ENCODE results near the gene FAM229A. TPM values are rescaled to one million over a fixed set of nuclear protein-coding genes. Genes with fewer than 3 reads are reported as not detected.

Gene FAM229A
- total and polyA plus RNA-seq, 4 donors: 1.6 to 3.3 (median 2.1) TPM

GRCh38 chr1:32311709-32312393 is 50.4 kb downstream of the FAM229A start (continued):
- TF ChIP-seq CTCF (IDR thresholded peaks at IDR 0.05; ENCODE audit: low read depth, low read length, missing input control) (no peak), ZBTB33 (IDR thresholded peaks at IDR 0.05) (no peak), FOXA1 (IDR thresholded peaks at IDR 0.05) (no peak), EGR1 (IDR thresholded peaks at IDR 0.05; ENCODE audit: low read depth in 2 of 2) (no peak), SP1 (IDR thresholded peaks at IDR 0.05) (no peak)

Other genes starting within 250 kb of the FAM229A start
- gene TXLNA, start 182.8 kb downstream of the FAM229A start, total RNA-seq: 10 to 100 TPM; 31.7 to 46.7 TPM
- 10 to 100 TPM; 17.9 to 26.1 TPM for gene TXLNA, start 182.8 kb downstream of the FAM229A start, polyA plus RNA-seq
- gene CCDC28B, start 161.9 kb downstream of the FAM229A start, total RNA-seq: 10 to 100 TPM in 1 of 2 donors, under 1 TPM in 1; 0.75 to 20.6 TPM
- gene CCDC28B, start 161.9 kb downstream of the FAM229A start, polyA plus RNA-seq: 1 to 10 TPM in 1 of 2 donors, under 1 TPM in 1; 0.91 to 1.2 TPM
- gene IQCC, start 156.8 kb downstream of the FAM229A start, total RNA-seq: 1 to 10 TPM in 1 of 2 donors, under 1 TPM in 1; 0.42 to 2.3 TPM
- under 1 TPM; 0.48 to 0.74 TPM for gene IQCC, start 156.8 kb downstream of the FAM229A start, polyA plus RNA-seq
- gene DCDC2B, start 153.4 kb downstream of the FAM229A start, total RNA-seq: not detected
- under 1 TPM in 1 of 2 donors, not detected in 1; 0.08 TPM for gene DCDC2B, start 153.4 kb downstream of the FAM229A start, polyA plus RNA-seq
- gene TMEM234, start 140.1 kb downstream of the FAM229A start, total RNA-seq: 1 to 10 TPM; 5.9 to 6.8 TPM
- gene TMEM234, start 140.1 kb downstream of the FAM229A start, polyA plus RNA-seq: 1 to 10 TPM; 5.4 to 6.3 TPM
- gene EIF3I, start 140.1 kb downstream of the FAM229A start, total RNA-seq: 100 to 1,000 TPM in 1 of 2 donors, 10 to 100 TPM in 1; 93.0 to 114 TPM
- 100 to 1,000 TPM in 1 of 2 donors, 10 to 100 TPM in 1; 75.0 to 106 TPM for gene EIF3I, start 140.1 kb downstream of the FAM229A start, polyA plus RNA-seq
- 1 to 10 TPM in 1 of 2 donors, under 1 TPM in 1; 0.47 to 2.8 TPM for gene FAM167B, start 115.3 kb downstream of the FAM229A start, total RNA-seq
- gene FAM167B, start 115.3 kb downstream of the FAM229A start, polyA plus RNA-seq: 1 to 10 TPM; 4.8 to 9.2 TPM
- 1 to 10 TPM in 1 of 2 donors, under 1 TPM in 1; 0.93 to 3.8 TPM for gene LCK, start 111.2 kb downstream of the FAM229A start, total RNA-seq
- 1 to 10 TPM; 1.2 to 1.3 TPM for gene LCK, start 111.2 kb downstream of the FAM229A start, polyA plus RNA-seq
- 10 to 100 TPM; 57.3 to 58.1 TPM for gene HDAC1, start 70.4 kb downstream of the FAM229A start, total RNA-seq
- 10 to 100 TPM; 32.1 to 33.1 TPM for gene HDAC1, start 70.4 kb downstream of the FAM229A start, polyA plus RNA-seq
- gene MARCKSL1, start 26.3 kb downstream of the FAM229A start, total RNA-seq: 10 to 100 TPM; 13.0 to 20.3 TPM
- gene MARCKSL1, start 26.3 kb downstream of the FAM229A start, polyA plus RNA-seq: 10 to 100 TPM; 16.6 to 29.5 TPM
- gene TSSK3, start 54 bp upstream of the FAM229A start, total RNA-seq: under 1 TPM in 1 of 2 donors, not detected in 1; 0.50 TPM
- gene TSSK3, start 54 bp upstream of the FAM229A start, polyA plus RNA-seq: under 1 TPM in 1 of 2 donors, not detected in 1; 0.14 TPM
- 10 to 100 TPM; 62.5 to 65.9 TPM for gene BSDC1, start 32.0 kb upstream of the FAM229A start, total RNA-seq
- gene BSDC1, start 32.0 kb upstream of the FAM229A start, polyA plus RNA-seq: 10 to 100 TPM; 40.0 to 41.4 TPM
- under 1 TPM in 1 of 2 donors, not detected in 1; 0.05 TPM for gene ZBTB8B, start 102.6 kb upstream of the FAM229A start, total RNA-seq
- under 1 TPM in 1 of 2 donors, not detected in 1; 0.01 TPM for gene ZBTB8B, start 102.6 kb upstream of the FAM229A start, polyA plus RNA-seq
- 1 to 10 TPM in 1 of 2 donors, under 1 TPM in 1; 0.93 to 3.3 TPM for gene ZBTB8A, start 176.9 kb upstream of the FAM229A start, total RNA-seq
- gene ZBTB8A, start 176.9 kb upstream of the FAM229A start, polyA plus RNA-seq: 1 to 10 TPM; 1.2 to 1.3 TPM